ENCODE measurements around the gene COL21A1.

- TF ChIP-seq GATA2 (IDR thresholded peaks at IDR 0.05; ENCODE audit: low read depth, low read length) (no peak), GATA3 (IDR thresholded peaks at IDR 0.05; ENCODE audit: low read depth, low read length) (no peak)
Observed at GRCh38 chr6:56036916-56037600, 210.3 kb downstream of the COL21A1 start.
